GM21576 (cell line): ENCODE data around the gene RSPH4A.
A peak's percentile ranks its signal among the peaks of the same experiment; 100 is the strongest.
"Not testable (repeated sequence)": the region's sequence is repeated elsewhere in the genome, so short reads cannot be mapped to it uniquely, and the experiment has no call there.

Source experiments
- ATAC-seq: cut with Tn5 transposase; IDR thresholded peaks from one replicate; pipeline ENCODE4 v1.9.1; 2021; ENCODE audit warnings: mild to moderate bottlenecking, moderate library complexity; ENCODE audit not compliant: unreplicated experiment

RSPH4A gene

DNA sequence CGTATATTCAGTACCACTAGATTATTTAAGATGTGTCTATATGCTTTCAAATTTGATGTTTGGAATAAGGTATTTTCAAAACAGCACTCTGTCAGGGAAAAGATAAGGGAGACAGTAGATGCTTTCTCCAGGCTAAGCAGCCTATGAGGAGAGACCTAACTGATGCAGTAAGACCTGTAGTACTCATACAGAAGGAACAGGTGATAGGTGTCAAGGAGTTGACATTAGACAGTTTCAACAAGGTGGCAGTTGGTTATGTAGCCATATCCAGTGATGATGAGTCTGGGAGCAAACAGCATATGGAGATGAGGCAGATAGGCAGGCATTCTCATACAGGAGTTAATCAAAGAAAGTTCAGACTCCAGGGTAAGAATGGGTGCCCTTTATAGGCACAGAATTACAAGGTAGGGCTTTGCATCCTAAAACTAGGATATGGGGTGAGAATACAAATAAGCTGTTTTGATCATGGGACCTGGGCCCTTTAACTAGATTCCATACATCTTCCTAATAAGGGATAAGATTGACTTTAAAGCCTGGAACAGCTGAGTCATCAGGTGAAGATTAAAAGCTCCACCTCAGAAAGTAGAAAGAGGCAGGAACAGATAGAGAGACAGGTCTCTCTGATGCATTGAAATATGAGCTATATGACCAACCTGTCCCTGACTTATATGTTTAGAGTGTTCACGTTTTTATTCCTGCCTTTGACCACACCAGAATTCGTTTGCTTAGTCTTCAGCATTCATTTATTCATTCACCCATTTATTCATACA is 7.9 kb downstream of the RSPH4A start:
- no peak for ATAC-seq

DNA sequence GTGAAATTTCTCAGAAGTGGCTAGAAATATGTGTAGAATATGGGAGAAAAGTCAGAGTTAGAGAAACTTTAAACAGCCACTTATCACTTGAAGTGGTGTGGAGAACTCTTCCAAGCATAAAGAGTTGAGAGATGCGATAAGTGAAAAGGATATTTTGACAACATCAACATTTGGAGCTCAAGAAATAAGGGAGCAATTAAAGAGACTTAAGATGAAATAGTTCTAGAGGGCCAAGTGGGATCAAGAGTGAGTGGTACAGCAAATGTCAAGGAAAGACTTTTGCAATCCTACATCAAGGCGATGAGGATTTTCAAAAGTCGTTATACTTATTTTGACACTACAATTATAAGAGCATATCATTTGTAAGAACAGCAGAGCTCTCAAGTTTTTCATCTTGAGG is 9.6 kb downstream of the RSPH4A start:
- ATAC-seq = no peak

DNA sequence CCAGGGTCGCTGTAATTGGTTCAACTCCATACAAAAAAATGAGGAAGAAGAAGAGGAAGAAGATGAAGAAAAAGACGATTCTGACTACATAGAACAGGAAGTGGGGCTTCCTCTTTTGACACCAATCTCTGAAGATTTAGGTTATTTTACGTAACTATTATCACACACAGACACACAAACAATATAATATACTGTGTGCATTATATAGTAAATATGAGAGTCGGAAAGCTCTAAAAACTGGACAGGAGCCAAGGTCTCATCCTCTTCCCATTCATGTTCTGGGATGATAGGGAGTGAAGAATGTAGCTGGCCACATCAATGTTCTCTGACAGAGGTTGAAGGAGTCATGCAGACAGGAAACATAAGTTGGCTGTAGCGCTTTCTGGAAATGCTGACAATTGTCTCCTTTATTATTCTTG is 13.3 kb downstream of the RSPH4A start:
- no peak for ATAC-seq

DNA sequence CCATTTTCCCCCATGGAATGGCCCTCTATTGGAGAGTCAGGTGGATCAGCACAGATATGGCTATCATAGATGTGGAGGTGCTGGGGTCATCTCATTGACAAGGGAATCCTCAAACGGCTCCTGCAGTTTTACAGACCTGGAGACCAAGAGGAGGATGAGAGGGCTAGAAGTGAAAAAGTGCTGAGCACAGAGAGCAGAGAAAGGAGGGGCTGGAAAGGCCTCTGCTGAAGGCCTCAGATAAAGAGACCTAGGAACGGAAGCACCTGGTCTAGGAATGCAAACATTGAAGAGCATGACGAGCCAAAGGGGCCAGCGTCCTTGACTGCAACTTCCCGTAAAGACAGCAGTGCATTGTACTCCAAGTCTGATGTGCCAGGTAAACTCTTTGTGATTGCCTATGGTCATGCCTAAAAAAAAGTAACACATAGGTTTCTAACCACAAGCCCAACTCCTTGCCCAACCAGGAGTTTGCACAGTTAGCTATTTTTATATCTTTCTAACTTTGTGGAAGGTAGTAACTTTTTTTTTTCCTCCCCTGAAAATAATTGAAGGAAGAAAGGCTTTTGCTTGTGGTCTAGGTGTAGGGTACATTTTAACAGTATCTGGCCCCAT is 15.2 kb downstream of the RSPH4A start:
- ATAC-seq = no peak

DNA sequence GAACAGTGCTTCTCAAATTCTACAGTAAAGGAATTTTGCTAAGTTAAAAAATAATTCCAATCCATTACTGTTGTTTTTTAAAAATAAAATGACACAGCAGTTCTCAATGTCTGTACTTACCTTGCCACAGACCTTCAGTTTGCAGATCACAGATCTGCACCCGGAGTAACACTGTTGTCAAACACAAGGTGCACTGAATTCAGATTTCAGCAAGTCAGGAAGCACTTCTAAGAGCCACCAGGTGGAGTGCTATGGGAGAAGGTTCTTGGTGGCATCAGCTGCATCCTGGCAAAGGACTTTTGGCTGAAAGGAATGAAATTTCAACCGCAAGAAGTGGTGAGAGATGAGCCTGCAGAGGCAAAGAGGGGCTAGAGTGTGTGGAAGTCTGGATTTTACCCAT is 17.4 kb downstream of the RSPH4A start:
- ATAC-seq = no peak

DNA sequence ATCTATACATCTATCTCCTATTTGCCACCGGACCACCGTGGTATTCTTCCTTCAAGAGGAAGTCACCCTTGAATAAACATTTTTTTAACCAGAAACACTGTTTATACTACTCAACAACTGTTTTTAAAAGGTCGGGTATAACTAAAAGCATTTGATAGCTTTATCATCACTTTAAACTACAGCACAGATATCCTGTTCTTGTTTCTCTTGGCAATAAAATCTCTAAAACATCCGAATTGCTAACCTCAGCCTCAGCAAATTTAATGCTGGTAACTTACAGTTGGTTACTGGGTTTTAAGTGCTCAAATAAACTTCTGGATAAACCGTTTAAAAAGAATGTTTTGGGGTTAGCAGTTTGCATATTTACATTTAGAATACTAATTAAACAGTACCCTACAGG is 31.9 kb downstream of the RSPH4A start:
- no peak for ATAC-seq

DNA sequence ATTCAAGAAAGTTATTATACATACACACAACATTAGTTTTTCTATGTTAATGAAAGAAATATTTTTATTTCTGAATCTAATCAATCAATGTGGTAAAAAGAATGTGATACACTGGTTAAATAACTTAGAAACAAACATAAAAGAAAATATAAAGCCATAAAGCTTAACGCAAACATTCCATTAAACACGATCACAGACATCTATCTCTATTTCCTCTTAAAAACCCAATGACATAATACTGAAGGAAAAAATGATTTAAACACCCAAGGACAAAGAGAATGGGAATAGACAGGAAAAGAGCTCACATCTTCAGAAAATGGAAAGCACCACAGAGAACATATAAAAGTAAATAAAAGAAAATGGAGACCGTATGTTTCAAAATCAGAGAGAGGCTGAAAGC is 32.9 kb downstream of the RSPH4A start:
- no peak for ATAC-seq

DNA sequence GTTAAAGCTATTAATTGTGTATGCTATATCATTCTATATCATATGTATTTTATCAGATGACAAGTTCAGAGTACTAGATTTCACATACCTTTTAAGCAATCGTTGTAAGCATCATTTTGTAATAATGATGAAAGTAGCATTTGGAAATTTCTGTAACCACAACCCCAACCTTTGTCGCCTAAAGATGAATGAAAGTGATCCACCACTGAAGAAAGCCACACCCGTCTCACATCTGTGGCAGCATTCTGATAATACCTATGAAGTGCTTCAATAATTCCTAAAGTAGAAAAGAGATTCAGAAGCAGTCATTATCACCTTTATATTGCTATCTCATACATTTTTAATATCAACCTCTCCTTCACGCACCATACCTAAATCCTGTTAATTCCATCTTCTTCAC is 35.6 kb downstream of the RSPH4A start:
- no peak for ATAC-seq

DNA sequence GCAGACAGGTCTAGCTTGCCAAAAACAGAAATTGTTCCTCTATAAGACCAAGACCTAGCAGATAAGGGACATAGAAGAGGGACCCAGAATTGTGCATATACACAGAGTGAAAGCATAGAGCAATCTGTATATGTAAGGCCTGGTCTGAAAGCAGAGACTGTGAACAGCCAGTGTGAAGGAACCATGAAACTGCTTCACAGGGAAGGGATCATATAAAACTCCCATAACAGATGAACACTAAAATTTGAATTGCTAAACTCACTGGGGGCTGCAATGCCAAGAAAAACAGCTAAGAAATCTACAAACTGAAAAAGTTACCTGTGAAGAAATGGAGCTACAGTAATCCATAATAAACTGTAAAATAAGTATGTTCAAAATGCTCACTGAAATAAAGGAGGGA is 45.3 kb downstream of the RSPH4A start:
- ATAC-seq = no peak

DNA sequence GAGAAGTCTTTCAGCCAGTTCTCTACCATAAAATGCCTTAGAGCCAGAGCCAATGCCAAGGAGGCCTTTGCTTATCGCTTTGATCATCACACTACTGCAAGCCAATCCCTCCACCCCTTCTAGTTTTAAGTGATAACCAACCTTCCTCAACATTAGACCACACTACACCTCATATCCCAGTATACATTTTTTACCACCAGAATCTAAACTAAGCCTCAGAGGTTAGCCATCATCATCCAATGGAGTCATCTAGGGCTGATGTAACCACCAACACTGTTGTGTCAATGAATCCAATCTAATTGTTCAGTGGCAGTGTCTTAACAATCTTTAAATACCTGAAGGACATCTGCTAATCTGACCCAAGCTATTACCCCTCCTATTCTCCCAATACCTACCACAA is 45.9 kb downstream of the RSPH4A start:
- no peak for ATAC-seq

DNA sequence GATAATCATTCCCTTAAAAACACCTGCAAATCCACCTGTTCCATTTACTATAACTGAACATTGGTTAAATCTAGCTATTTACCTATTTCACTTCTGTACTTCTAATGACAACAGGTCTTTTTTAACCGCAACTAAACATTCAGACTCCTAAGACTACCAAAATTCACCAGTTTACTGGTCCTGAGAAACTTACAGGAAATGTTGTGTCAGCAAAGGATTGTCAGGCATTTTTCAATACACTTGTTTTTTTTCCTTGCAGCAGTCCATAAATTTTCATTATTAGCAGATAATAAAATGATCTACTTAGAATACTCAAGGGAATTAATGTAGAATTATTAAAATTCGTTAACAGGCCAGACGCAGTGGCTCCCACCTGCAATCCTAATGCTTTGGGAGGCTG is 47.0 kb downstream of the RSPH4A start:
- no peak for ATAC-seq

DNA sequence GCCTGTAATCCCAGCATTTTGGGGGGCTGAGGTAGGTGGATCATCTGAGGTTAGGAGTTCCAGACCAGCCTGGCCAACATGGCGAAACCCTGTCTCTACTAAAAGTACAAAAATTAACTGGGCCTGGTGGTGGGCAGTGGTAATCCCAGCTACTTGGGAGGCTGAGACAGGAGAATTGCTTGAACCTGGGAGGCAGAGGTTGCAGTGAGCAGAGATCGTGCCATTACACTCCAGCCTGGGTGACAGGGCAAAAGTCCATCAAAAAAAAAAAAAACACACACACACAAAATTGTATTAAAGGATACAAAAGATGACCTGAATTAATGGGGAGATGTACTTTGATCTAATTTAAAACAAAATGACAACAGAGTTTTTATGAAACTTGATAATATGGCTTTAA is 47.9 kb downstream of the RSPH4A start:
- ATAC-seq = not testable (repeated sequence)

DNA sequence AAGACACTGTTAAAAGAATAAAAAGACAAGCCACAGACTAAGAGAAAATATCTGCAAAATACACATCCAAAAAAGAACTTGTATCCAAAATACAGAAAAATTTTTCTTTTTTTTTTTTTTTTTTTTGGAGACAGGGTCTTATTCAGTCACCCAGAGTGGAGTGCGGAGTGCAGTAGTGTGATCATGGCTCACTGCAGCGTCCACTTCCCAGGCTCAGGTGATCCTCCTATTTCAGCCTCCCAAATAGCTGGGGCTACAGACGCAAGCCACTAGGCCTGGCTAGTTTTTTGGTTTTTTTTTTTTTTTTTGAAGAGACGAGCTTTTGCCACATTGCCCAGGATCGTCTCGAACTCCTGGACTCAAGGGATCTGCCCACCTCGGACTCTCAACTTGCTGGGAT is 49.2 kb downstream of the RSPH4A start:
- no peak for ATAC-seq

DNA sequence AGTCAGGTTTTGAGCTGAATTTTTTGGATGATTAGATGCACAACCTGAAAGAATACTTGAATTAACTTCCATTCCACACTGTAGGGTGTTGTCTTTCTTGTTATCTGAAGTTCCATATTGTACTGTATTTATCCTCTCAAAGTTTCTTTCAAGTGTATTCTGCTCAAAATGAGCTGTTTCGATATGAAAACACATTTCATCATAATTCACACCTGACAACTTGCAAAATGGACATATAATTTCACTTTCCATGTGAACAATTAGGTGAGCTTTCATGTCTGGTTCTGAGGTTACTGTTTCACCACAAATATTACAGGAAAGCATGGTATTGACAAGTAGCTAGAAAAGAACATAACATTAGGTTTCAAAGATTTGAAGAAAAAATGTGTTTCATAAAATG is 50.6 kb downstream of the RSPH4A start:
- ATAC-seq = peak; percentile 35

DNA sequence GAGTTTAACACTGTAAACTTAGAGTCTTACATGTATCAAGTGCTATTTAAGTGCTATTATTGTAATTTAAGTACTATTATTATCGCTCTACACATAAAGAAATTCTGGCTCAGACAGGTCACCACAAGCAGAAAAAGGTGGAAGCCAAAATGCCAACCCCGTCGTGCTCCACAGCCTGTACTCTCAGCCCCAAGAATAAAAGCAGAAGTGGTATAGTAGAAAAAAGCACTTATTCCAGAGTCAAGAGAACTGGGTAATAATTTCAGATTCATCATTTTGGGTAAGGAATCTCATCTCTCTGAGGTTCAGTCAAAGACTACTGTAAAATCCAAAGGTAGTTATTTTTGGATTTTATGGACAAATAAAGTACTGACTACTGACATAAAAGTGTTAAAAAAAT is 51.3 kb downstream of the RSPH4A start:
- ATAC-seq = peak; percentile 38

DNA sequence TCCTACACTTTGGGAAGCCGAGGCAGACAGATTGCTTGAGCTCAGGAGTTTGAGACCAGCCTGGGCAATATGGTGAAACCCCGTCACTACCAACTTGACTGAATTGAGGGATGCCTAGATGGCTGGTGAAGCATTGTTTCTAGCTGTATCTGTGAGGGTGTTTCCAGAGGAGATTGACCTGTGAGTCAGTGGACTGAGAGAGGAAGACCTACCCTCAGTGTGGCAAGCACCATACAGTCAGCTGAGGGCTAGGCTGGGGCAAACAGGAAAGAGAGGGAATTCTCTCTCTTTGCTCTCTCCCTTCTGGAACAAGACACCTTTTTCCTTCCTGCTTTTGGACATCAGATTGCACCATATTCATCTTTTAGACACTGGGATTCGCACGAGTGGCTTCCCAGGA is 56.0 kb downstream of the RSPH4A start:
- no peak for ATAC-seq

DNA sequence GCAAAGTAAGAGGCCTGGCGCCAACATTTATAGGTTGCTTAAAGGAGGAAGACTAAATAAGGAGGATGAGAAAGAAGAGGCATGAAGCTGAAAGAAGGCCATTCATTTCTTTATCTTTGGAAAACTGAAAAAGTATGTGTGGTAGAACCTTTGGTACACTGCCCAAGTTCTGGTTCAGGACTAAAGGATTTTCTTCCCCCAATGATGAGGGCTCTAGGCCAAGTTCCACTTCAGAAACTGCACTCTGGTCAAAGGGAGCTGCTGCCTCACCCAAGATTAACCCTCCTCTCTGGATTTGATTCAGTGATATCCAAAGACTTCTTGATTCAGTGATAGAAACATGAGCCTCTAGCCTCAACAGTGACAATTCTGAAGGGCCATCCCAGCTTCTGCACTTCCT is 59.7 kb downstream of the RSPH4A start:
- ATAC-seq = no peak

DNA sequence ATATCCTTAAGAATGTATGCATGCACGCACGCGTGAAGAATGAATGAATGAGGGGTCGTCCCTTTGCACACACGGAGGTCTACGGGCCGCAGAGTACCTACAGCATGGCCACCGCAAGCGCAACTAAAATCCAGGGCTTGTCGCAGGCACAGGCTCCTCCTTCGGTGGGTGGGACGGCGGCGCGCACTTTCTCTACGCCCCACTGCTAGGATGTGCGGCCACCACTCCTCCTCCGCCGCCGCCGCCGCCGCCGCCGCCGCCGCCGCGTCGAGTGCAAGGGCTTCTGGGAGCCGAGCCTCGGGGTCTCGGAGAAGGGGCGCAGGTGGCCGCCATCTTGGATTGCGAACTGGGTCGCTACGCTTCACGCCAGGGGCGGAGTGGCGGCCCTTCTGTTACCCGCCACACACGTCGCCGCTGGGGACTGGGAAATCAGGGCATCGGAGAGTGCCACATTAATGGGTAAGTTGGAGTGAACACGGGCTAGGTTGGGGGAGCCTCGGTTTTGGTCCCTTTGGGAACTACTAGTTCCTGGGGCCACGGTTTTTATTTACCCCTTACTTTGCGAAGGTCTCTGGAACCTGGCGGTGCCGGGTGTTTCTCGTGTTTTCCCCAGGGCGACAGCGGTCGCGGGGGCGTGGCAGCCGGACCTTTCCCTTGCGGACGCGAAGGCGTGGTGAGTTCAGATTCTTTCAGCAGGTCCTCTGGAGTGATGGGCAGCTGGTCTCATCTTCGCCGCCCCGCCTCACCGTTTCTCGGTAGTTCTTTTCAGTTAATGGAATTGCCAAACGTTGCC is 64.8 kb downstream of the RSPH4A start, which contains the start of gene KPNA5:
Gene KPNA5 (plus strand): TSS at position 332 of the 793 bp plus-strand sequence. CDS start 124 bp downstream, at position 456.
- peak; percentile 97 for ATAC-seq

DNA sequence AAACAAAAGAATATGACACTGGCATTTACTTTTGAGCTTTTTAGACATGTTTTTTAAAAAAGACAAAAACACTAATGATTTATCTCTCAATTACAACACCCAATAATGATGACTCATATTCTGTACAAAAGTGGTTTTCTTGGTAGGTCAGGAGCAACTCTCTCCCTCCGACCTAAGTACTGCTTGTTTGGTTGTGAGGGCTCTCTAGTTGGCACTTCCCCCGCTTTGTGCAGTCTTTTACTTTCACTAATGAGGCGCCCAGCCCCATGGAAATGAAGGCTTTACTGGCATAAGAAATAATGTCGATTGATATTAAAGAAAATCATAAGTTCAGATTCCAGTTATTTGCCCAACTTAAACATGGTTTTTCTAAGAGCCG is 66.0 kb downstream of the RSPH4A start:
- peak; percentile 31 for ATAC-seq
